K562 (cell line): ENCODE data around the gene MRPL22. TPM values are rescaled to one million over a fixed set of nuclear protein-coding genes. Genes with fewer than 3 reads are reported as not detected.
A peak's percentile ranks its signal among the peaks of the same experiment; 100 is the strongest.

Experiments
- ATAC-seq: fragments of 200-7000 bp; cut with Tn5 transposase; 3 replicates; pipeline ENCODE4 v1.9.1; 2020; ENCODE audit warnings: moderate library complexity
- BruUV-seq: library from RNA; stranded (reverse); fragments of 400-500 nt; replicated peaks from 2 replicates; lab custom pipeline; 2021; lab: Mats Ljungman, UMichigan
- CTCF ChIA-PET: fragments of 300-600 bp; formaldehyde crosslinking; extraction: SDS; loops from one replicate; lab custom pipeline; 2021; ENCODE audit warnings: low intra/inter-chr PET ratio; lab: Yijun Ruan, JAX
- POLR2A ChIA-PET: fragments of 300-600, 350-650 bp; sonication (Branson Sonifier 250); formaldehyde crosslinking; extraction: SDS; loops from one replicate; lab custom pipeline; 2021; ENCODE audit warnings: antibody characterized with exemption, inconsistent platforms; lab: Yijun Ruan, JAX
- DNase-seq, 4 experiments: peaks; one replicate each; pipeline versions ENCODE4 v3.0.0 to v3.0.0-alpha.2; 2011 to 2018; ENCODE audit warnings: low spot score in 3 of 4, mixed read lengths in 3 of 4; ENCODE audit errors: extremely low read depth in 1 of 4
- FAIRE-seq: peaks from 2 replicates; lab custom pipeline; 2011; peaks lifted over from hg19 to GRCh38; lab: Jason Lieb, UNC
- H2AFZ ChIP-seq: 2 replicates; pipeline ENCODE4 v1.6.0; 2011; ENCODE audit warnings: low read depth, low read length, control low read depth, inconsistent platforms
- H3K27ac ChIP-seq: fragments of 200-600 bp; 3 replicates; pipeline ENCODE4 v1.8.0; 2011; ENCODE audit warnings: low read depth, mild to moderate bottlenecking, control low read depth, inconsistent platforms, low read length, moderate library complexity, mixed read lengths; ENCODE audit errors: extremely low read depth
- H3K27me3 ChIP-seq, 2 experiments: fragments of 300-600 bp in 1 of 2; 2 replicates in 1 of 2; 3 replicates in 1 of 2; pipeline versions ENCODE4 v1.6.0 to v1.8.0; 2011; ENCODE audit warnings: inconsistent platforms in 2 of 2, low read length in 2 of 2, mild to moderate bottlenecking in 1 of 2, mixed read lengths in 1 of 2, moderate library complexity in 1 of 2; ENCODE audit not compliant: control insufficient read depth in 2 of 2, insufficient read depth in 2 of 2
- H3K36me3 ChIP-seq: fragments of 300-600 bp; 3 replicates; pipeline ENCODE4 v1.8.0; 2011; ENCODE audit warnings: mild to moderate bottlenecking, low read length, inconsistent platforms; ENCODE audit not compliant: control insufficient read depth, insufficient read depth
- H3K4me1 ChIP-seq, 2 experiments: fragments of 200-600 bp in 1 of 2; replicated peaks in 1 of 2; 2 replicates in 1 of 2; 3 replicates in 1 of 2; pipeline versions ENCODE4 v1.5.1 to v1.8.0; 2011; ENCODE audit warnings: inconsistent platforms in 2 of 2, low read length in 2 of 2, mild to moderate bottlenecking in 1 of 2, mixed read lengths in 1 of 2, moderate library complexity in 1 of 2; ENCODE audit not compliant: control insufficient read depth in 2 of 2, insufficient read depth in 2 of 2
- H3K4me2 ChIP-seq: 2 replicates; pipeline ENCODE4 v1.6.1; 2011; ENCODE audit warnings: low read length, control low read depth, inconsistent platforms, mixed read lengths; ENCODE audit not compliant: insufficient read depth
- H3K4me3 ChIP-seq: fragments of 200-600 bp; sonication (generic), shearing (Covaris generic); 2 replicates; pipeline ENCODE4 v1.5.1; 2016; ENCODE audit warnings: control low read depth, inconsistent platforms
- H3K79me2 ChIP-seq: fragments of 200-600 bp; 3 replicates; pipeline ENCODE4 v1.8.0; 2011; ENCODE audit warnings: low read length, inconsistent platforms; ENCODE audit not compliant: control insufficient read depth, insufficient read depth
- H3K9ac ChIP-seq, 2 experiments: 2 replicates each; pipeline versions ENCODE4 v1.6.0 to v1.6.1; 2011; ENCODE audit warnings: low read depth in 2 of 2, low read length in 2 of 2, control low read depth in 1 of 2, inconsistent platforms in 1 of 2, mild to moderate bottlenecking in 1 of 2, mixed read lengths in 1 of 2; ENCODE audit not compliant: insufficient read depth in 1 of 2
- H3K9me1 ChIP-seq: one replicate; pipeline ENCODE4 v1.6.0; 2011; ENCODE audit warnings: inconsistent platforms, mild to moderate bottlenecking, low read length, moderate library complexity; ENCODE audit not compliant: control insufficient read depth, insufficient read depth
- H3K9me3 ChIP-seq: replicated peaks from 2 replicates; pipeline ENCODE4 v1.5.1; 2011; ENCODE audit warnings: low read depth, low read length, inconsistent platforms; ENCODE audit not compliant: control insufficient read depth, insufficient read depth
- H4K20me1 ChIP-seq: replicated peaks from 2 replicates; pipeline ENCODE4 v1.6.1; 2011; ENCODE audit warnings: low read length, inconsistent platforms, mixed read lengths; ENCODE audit not compliant: control insufficient read depth, insufficient read depth
- CREB1 ChIP-seq, 2 experiments: sonication (generic) in 1 of 2; formaldehyde crosslinking in 1 of 2; IDR thresholded peaks; 2 replicates each; pipeline versions ENCODE4 v1.6.1 to v1.8.0; 2012 to 2022; ENCODE audit warnings: inconsistent platforms in 1 of 2, mild to moderate bottlenecking in 1 of 2, missing genetic modification reagents in 1 of 2, moderate library complexity in 1 of 2
- CREB3L1 ChIP-seq: fragments of 450-650 bp; IDR thresholded peaks from 2 replicates; pipeline ENCODE4 v1.6.1; 2014; ENCODE audit warnings: low read depth, mild to moderate bottlenecking, moderate library complexity, borderline replicate concordance
- FOXA3 ChIP-seq, 2 experiments: fragments of 450-650 bp in 1 of 2; sonication (generic) in 1 of 2; formaldehyde crosslinking; IDR thresholded peaks in 1 of 2; conservative IDR thresholded peaks in 1 of 2; 2 replicates each; pipeline versions ENCODE4 v1.4.0 to v1.8.0; 2020 to 2022; ENCODE audit warnings: mild to moderate bottlenecking in 2 of 2, missing genetic modification reagents in 1 of 2
- FOXK1 ChIP-seq: sonication (generic); formaldehyde crosslinking; IDR thresholded peaks from 2 replicates; pipeline ENCODE4 v1.8.0; 2022; ENCODE audit warnings: missing genetic modification reagents, mild to moderate bottlenecking, borderline replicate concordance
- RBM14 ChIP-seq: fragments of 200-400 bp; formaldehyde crosslinking; IDR thresholded peaks from 2 replicates; pipeline ENCODE4 v1.6.1; 2018; ENCODE audit warnings: low read depth, mild to moderate bottlenecking, low read length, moderate library complexity, borderline replicate concordance; ENCODE audit not compliant: insufficient read depth
- SIX5 ChIP-seq, 2 experiments: IDR thresholded peaks; 2 replicates each; pipeline ENCODE4 v1.6.1; 2011; ENCODE audit warnings: low read length in 2 of 2, borderline replicate concordance in 1 of 2, low read depth in 1 of 2, mild to moderate bottlenecking in 1 of 2, moderate library complexity in 1 of 2; ENCODE audit not compliant: insufficient read depth in 1 of 2
- XRCC5 ChIP-seq: fragments of 200-400 bp; formaldehyde crosslinking; IDR thresholded peaks from 2 replicates; pipeline ENCODE4 v1.6.1; 2017; ENCODE audit warnings: low read depth, mild to moderate bottlenecking, low read length
- ZNF217 ChIP-seq: sonication (generic); formaldehyde crosslinking; IDR thresholded peaks from 2 replicates; pipeline ENCODE4 v1.8.0; 2022; ENCODE audit warnings: mild to moderate bottlenecking, missing genetic modification reagents
- WGBS: fragments of 100-300 bp; shearing (Covaris generic); methylation state at CpG from one replicate; pipeline ENCODE4 v1.1.6; 2016; ENCODE audit warnings: low coverage, mixed read lengths; ENCODE audit not compliant: insufficient coverage; ENCODE audit errors: missing lambda C conversion rate; 5-methylcytosine and 5-hydroxymethylcytosine counted together
- in situ Hi-C: fragments of 300-500 bp; cut with MboI; formaldehyde crosslinking; loops from 4 replicates; pipeline ENCODE4 v1.15.0; 2018; ENCODE audit warnings: inconsistent platforms, mixed read lengths
- intact Hi-C: fragments of 100-400 bp; cut with micrococcal nuclease; formaldehyde crosslinking; loops from 2 replicates; pipeline ENCODE4 v1.14.2; 2022
- polyA plus RNA-seq, 8 experiments: library from polyadenylated mRNA; depleted of rRNA in 4 of 8; stranded (reverse) in 5 of 8; unstranded in 3 of 8; fragments of >200 nt; fragmentation: Nextera tagmentation in 2 of 8; fragmentation: Illumina TruSeq in 1 of 8; extraction: Ambion mirVana in 2 of 8; extraction: Trizol in 1 of 8; gene quantifications; 2 replicates each; pipeline versions ENCODE4 v1.2.1 to v1.2.3, GENCODE V29; 2011 to 2014; ENCODE audit warnings: inconsistent platforms in 1 of 8, missing spikeins in 1 of 8
- total RNA-seq, 7 experiments: library from RNA; depleted of rRNA in 6 of 7; stranded (reverse); fragments of >200 nt in 6 of 7; fragmentation: Illumina TruSeq in 2 of 7; extraction: Trizol in 2 of 7; gene quantifications; 2 replicates each; pipeline versions ENCODE4 v1.2.1 to v1.2.3, GENCODE V29; 2011 to 2021; ENCODE audit warnings: low replicate concordance in 1 of 7

Gene MRPL22
- total and polyA plus RNA-seq, 9 of the 15 experiments (the other 6 are each of a cell fraction or from before 2014, with no cell fraction given), result 41.1 to 424 (median 102) TPM

GRCh38 chr5:154895606-154896561 lies 45.0 kb upstream of the MRPL22 start:
- BruUV-seq, result no TSS peak
- Histone ChIP-seq H3K4me1 (no peaks in the 10 kb centered on the region), H3K36me3 (peaks cover 94% of the 10 kb centered on the region), H3K4me3 (no peak overlapping the region), H3K27ac (no peak overlapping the region), H3K27me3 (no peaks in the 10 kb centered on the region), H2AFZ (no peak overlapping the region), H3K79me2 (no peaks in the 10 kb centered on the region), H3K9me1 (no peaks in the 10 kb centered on the region), H4K20me1 (no peaks in the 10 kb centered on the region), H3K9ac (no peak overlapping the region), H3K4me2 (no peak overlapping the region), H3K9me3 (no peaks in the 10 kb centered on the region; the same call in 1 of the 2 replicates)
- no peak for TF ChIP-seq CREB1 (IDR thresholded peaks at IDR 0.05)
- no peak for TF ChIP-seq CREB1 (CRISPR knock-in tag; IDR thresholded peaks at IDR 0.05)
- TF ChIP-seq SIX5 (IDR thresholded peaks at IDR 0.05; ENCODE audit: borderline replicate concordance in 1 of 2, insufficient read depth in 1 of 2, low read depth in 1 of 2, low read length in 2 of 2), result no peak
- no peak for TF ChIP-seq ZNF217
- TF ChIP-seq XRCC5, result no peak
- no peak for TF ChIP-seq RBM14
- TF ChIP-seq CREB3L1, result no peak
- no peak for TF ChIP-seq FOXA3 (CRISPR knock-in tag; conservative IDR thresholded peaks at IDR 0.05 in 1 of 2, IDR thresholded peaks at IDR 0.05 in 1 of 2)
- TF ChIP-seq FOXK1 (CRISPR knock-in tag), result no peak
- no peak for ATAC-seq
- intact Hi-C loops, result no loop called here
- in situ Hi-C loops, result no loop called here
- DNase-seq, result no peak
- ChIA-PET CTCF (no interaction called here), POLR2A (interaction anchor here (1.0 to 1.5 kb wide), 3 partner anchors 8 to 39 kb away, joined by 3 to 4 read pairs (median 3); no protein-coding TSS in a partner anchor)
- WGBS, result 90% methylated on average over 14 of the region's 14 CpGs
- peak; percentile 26 for FAIRE-seq
